D721Med (cell line): ENCODE measurements around the gene INPP5D.

Source experiments
- DNase-seq: peaks from one replicate; pipeline ENCODE4 v3.0.0; 2011; ENCODE audit warnings: low spot score; ENCODE audit not compliant: insufficient read length
- FAIRE-seq: peaks from 2 replicates; lab custom pipeline; 2011; peaks lifted over from hg19 to GRCh38; lab: Jason Lieb, UNC
- CTCF ChIP-seq: IDR thresholded peaks from 2 replicates; pipeline ENCODE4 v1.5.1; 2012; ENCODE audit warnings: mild to moderate bottlenecking, control low read depth; ENCODE audit not compliant: insufficient read depth; ENCODE audit errors: missing control alignments

INPP5D gene

GRCh38 chr2:233221378-233222063 lies 161.4 kb downstream of the INPP5D start:
- no peak for DNase-seq
- no peak for TF ChIP-seq CTCF
- no peak for FAIRE-seq

GRCh38 chr2:233223059-233223894 lies 163.1 kb downstream of the INPP5D start:
- no peak for FAIRE-seq
- DNase-seq, result no peak
- TF ChIP-seq CTCF, result no peak

GRCh38 chr2:233225230-233226068 lies 165.3 kb downstream of the INPP5D start:
- no peak for TF ChIP-seq CTCF
- no peak for FAIRE-seq
- no peak for DNase-seq

DNA sequence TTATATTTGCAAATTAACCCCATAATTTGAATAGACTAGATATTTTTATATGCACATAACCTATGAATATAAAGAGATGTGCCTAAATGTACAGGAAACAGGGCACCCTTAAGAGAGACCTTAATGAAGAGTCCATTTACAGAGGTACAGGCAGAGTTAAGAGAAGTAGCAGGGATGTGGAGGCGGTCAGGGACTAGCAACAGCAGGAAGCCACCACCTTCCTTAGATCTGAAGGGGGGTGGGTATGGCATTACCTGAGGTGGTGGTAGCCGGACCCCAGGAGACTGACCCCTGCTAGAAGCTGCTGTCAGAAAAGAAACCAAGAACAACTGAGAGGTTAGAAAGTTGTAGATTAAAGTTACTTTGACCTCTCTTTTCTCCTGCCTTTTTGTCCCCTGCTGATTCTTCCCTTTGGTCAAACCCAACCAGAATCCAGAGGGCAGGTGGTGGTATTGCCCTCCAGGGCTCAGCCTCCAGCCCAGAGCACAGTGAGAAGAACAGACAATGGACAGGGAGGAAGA lies 166.4 kb downstream of the INPP5D start:
- TF ChIP-seq CTCF, result no peak
- DNase-seq (no peak), FAIRE-seq (no peak)

- DNase-seq, result no peak
- FAIRE-seq, result no peak
Measured at GRCh38 chr2:233227346-233227978, 167.3 kb downstream of the INPP5D start.

More at GRCh38 chr2:233227346-233227978, 167.3 kb downstream of the INPP5D start:
- TF ChIP-seq CTCF, result no peak
